MCF 10A (cell line): ENCODE results near the gene AGTRAP. TPM values are rescaled to one million over a fixed set of nuclear protein-coding genes. Genes with fewer than 3 reads are reported as not detected.

Experiments
- BruUV-seq: library from RNA; stranded (reverse); fragments of 400-500 nt; replicated peaks from 2 replicates; lab custom pipeline; 2021; lab: Mats Ljungman, UMichigan
- CTCF ChIA-PET: fragments of 300-600 bp; sonication (Branson Sonifier 250); formaldehyde crosslinking; extraction: SDS; loops from one replicate; lab custom pipeline; 2021; ENCODE audit warnings: antibody characterized with exemption, inconsistent platforms; lab: Yijun Ruan, JAX
- POLR2A ChIA-PET: fragments of 300-600, 350-650 bp; sonication (Branson Sonifier 250); formaldehyde crosslinking; extraction: SDS; loops from one replicate; lab custom pipeline; 2020; ENCODE audit warnings: antibody characterized with exemption, inconsistent platforms; lab: Yijun Ruan, JAX
- DNase-seq: peaks from one replicate; pipeline ENCODE4 v3.0.0-alpha.2; 2018; ENCODE audit not compliant: unreplicated experiment
- H3K27ac Mint-ChIP-seq: one replicate; pipeline ENCODE4 v1.8.0; 2022; ENCODE audit warnings: mild to moderate bottlenecking, low read depth, mixed read lengths; ENCODE audit not compliant: unreplicated experiment
- H3K27me3 Mint-ChIP-seq: one replicate; pipeline ENCODE4 v1.8.0; 2022; ENCODE audit warnings: mixed read lengths; ENCODE audit not compliant: insufficient read depth, unreplicated experiment
- H3K36me3 Mint-ChIP-seq: one replicate; pipeline ENCODE4 v1.8.0; 2022; ENCODE audit warnings: mild to moderate bottlenecking, moderate library complexity, mixed read lengths; ENCODE audit not compliant: insufficient read depth, unreplicated experiment
- H3K4me1 Mint-ChIP-seq: one replicate; pipeline ENCODE4 v1.8.0; 2022; ENCODE audit warnings: mixed read lengths; ENCODE audit not compliant: insufficient read depth, unreplicated experiment
- H3K4me3 Mint-ChIP-seq: one replicate; pipeline ENCODE4 v1.8.0; 2022; ENCODE audit warnings: mild to moderate bottlenecking, moderate library complexity, mixed read lengths; ENCODE audit not compliant: unreplicated experiment
- H3K9me3 Mint-ChIP-seq: one replicate; pipeline ENCODE4 v1.8.0; 2022; ENCODE audit warnings: mixed read lengths; ENCODE audit not compliant: unreplicated experiment
- intact Hi-C: fragments of 100-400 bp; cut with micrococcal nuclease; formaldehyde crosslinking; loops from 2 replicates; pipeline ENCODE4 v1.14.1; 2022
- total RNA-seq: library from RNA; stranded (reverse); gene quantifications from 2 replicates; pipeline ENCODE4 v1.2.3, GENCODE V29; 2022
- TF ChIP-seq, protein P1 (sequence below): fragments of 200-600 bp; IDR thresholded peaks from one replicate; pipeline ENCODE4 v1.8.0; 2022; ENCODE audit warnings: antibody characterized with exemption, mild to moderate bottlenecking; ENCODE audit not compliant: unreplicated experiment

Gene AGTRAP
- total RNA-seq, 1 experiment from 2014 or later: 73.1 TPM

DNA sequence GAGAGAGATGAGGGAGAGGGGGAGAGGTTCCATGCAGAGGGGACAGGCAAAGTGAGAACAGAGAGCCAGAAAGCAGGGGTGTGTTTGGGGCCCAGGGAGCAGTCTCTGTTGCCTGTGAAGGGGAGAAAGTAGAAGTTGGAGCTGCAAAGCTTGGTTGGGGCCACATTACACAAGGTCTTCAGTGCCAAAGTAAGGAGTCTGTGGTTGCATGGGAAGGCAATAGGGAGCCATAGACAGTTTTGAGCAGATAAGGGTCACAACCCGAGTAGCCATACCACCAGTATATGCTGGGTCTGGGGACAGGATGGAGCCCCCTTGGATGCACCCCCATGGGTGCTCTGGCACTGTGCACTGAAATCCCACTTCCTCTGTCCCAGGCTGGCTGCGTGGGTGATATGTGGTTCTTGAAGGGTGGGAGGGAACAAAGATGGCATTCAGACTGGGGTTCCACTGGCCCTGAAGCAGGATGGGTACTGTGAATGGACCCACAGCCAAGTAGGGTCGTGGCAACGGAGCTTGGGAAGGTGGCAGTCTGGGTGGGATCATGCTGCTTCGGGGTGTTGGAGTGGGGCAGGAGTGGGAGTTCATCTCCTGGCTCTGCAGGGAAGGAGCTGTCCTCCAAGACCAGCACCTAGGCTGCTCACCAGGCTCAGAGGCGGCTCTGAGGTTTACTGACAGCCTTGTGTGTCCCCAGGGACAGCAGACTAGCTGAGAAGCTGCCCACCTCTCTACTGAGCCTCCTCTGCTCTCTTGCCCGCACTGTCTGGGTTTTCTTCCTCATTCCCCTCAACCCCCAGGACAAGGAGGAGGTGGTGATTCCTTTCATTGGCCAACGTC is 32.4 kb upstream of the AGTRAP start:
- Mint-ChIP-seq H3K27me3 (peaks cover 2% of the 10 kb centered on the region), H3K36me3 (no peaks in the 10 kb centered on the region), H3K4me3 (no peak overlapping the region), H3K9me3 (no peaks in the 10 kb centered on the region), H3K27ac (no peak overlapping the region), H3K4me1 (peaks cover 5% of the 10 kb centered on the region)
- TF ChIP-seq, protein P1, sequence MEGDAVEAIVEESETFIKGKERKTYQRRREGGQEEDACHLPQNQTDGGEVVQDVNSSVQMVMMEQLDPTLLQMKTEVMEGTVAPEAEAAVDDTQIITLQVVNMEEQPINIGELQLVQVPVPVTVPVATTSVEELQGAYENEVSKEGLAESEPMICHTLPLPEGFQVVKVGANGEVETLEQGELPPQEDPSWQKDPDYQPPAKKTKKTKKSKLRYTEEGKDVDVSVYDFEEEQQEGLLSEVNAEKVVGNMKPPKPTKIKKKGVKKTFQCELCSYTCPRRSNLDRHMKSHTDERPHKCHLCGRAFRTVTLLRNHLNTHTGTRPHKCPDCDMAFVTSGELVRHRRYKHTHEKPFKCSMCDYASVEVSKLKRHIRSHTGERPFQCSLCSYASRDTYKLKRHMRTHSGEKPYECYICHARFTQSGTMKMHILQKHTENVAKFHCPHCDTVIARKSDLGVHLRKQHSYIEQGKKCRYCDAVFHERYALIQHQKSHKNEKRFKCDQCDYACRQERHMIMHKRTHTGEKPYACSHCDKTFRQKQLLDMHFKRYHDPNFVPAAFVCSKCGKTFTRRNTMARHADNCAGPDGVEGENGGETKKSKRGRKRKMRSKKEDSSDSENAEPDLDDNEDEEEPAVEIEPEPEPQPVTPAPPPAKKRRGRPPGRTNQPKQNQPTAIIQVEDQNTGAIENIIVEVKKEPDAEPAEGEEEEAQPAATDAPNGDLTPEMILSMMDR: no peak
- CTCF ChIA-PET: interaction anchor here (0.6 kb wide), 1 partner anchor 16 kb away, joined by 3 read pairs; no protein-coding TSS in a partner anchor
- no TSS peak for BruUV-seq
- no peak for DNase-seq
- intact Hi-C loops: no loop called here
- POLR2A ChIA-PET: no interaction called here

DNA sequence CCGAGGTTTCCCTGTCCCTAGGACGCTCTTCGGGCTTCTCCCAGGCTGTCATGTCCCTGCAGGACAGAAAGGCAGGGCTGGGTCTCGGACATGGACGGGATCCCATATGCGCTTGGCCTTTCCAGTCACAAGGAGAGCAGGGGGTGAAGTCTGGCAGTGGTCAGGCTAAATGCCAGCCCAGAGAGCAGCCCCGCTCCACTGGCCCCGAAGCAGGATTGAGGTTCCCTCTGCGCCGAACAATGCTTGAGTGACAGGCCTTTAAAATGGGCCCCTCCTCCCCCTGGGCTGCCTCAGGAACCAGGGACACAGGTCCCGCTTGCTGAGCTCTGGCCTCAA is 31.8 kb upstream of the AGTRAP start:
- Mint-ChIP-seq H3K4me1 (peaks cover 5% of the 10 kb centered on the region), H3K27me3 (peaks cover 7% of the 10 kb centered on the region), H3K36me3 (no peaks in the 10 kb centered on the region), H3K27ac (no peak overlapping the region), H3K4me3 (no peak overlapping the region), H3K9me3 (no peaks in the 10 kb centered on the region)
- DNase-seq: no peak
- BruUV-seq: no TSS peak
- intact Hi-C loops: no loop called here
- POLR2A ChIA-PET: no interaction called here
- CTCF ChIA-PET: interaction anchor here (0.6 kb wide), 1 partner anchor 15 kb away, joined by 3 read pairs; no protein-coding TSS in a partner anchor
- TF ChIP-seq, protein P1: no peak

DNA sequence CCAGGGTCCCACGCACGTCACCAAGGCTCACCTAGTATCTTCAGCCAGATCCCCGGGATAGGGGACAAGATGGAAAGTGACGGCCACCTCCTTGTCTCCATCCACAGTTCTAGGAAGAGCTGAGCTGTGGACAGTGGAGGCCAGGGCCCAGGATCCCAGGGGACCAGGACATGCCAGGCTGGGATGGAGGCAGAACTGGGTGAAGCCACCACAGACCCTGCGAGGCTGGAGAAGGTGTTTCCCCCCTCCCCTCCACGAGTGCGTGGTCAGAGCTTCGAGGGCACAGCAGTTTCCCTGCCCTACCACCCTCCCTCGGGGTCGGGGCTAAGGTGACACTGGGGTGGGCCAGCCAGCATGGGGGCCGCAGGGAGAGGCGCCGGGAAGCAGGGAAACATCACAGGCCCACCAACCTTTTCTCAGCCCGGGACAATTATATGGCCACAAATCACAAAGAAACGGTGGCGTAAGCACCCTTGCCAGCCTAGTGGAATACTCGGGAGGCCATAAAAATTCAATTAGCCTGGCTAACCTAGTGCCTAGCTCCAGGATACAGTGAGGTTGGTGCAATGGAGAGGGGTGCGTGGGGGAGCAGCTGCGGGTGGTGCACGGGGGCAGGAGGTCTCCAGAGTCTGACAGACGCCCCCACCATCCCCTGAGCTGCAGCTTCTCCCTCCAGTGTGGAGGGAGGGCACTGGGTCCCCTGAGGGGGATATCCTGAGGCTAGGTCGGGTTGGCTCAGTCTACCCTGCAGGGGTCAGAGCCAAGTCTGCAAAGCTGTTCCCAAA is 31.1 kb upstream of the AGTRAP start:
- peaks cover 11% of the 10 kb centered on the region for H3K27me3 Mint-ChIP-seq
- POLR2A ChIA-PET: no interaction called here
- CTCF ChIA-PET: no interaction called here
- no peak for DNase-seq
- peaks cover 5% of the 10 kb centered on the region for H3K4me1 Mint-ChIP-seq
- no peaks in the 10 kb centered on the region for H3K9me3 Mint-ChIP-seq
- no TSS peak for BruUV-seq
- H3K27ac Mint-ChIP-seq: no peak overlapping the region
- H3K4me3 Mint-ChIP-seq: no peak overlapping the region
- H3K36me3 Mint-ChIP-seq: no peaks in the 10 kb centered on the region
- TF ChIP-seq, protein P1: no peak
- intact Hi-C loops: no loop called here

- intact Hi-C loops: no loop called here
- Mint-ChIP-seq H3K9me3 (no peaks in the 10 kb centered on the region), H3K27me3 (peaks cover 11% of the 10 kb centered on the region), H3K27ac (no peak overlapping the region), H3K4me1 (peaks cover 5% of the 10 kb centered on the region), H3K4me3 (no peak overlapping the region), H3K36me3 (no peaks in the 10 kb centered on the region)
- no peak for DNase-seq
- ChIA-PET CTCF (no interaction called here), POLR2A (no interaction called here)
- TF ChIP-seq, protein P1: no peak
- BruUV-seq: no TSS peak
These were observed 30.3 kb upstream of the AGTRAP start for GRCh38 chr1:11705596-11705995.
